GM12892 (cell line): ENCODE results near the gene ERBB4.

Experiments used
- POLR2AphosphoS5 ChIP-seq: IDR thresholded peaks from 2 replicates; pipeline ENCODE4 v1.6.1; 2011; ENCODE audit warnings: low read depth, low read length, control low read depth
- TAF1 ChIP-seq: IDR thresholded peaks from 2 replicates; pipeline ENCODE4 v1.6.1; 2011; ENCODE audit warnings: low read depth, mild to moderate bottlenecking, control low read depth, low read length, borderline replicate concordance

- no peak for TF ChIP-seq POLR2AphosphoS5
- TF ChIP-seq TAF1 = no peak
These were observed 115.5 kb downstream of the ERBB4 start for GRCh38 chr2:212423089-212423488.
